ENCODE data around the gene ATXN10. TPM values are rescaled to one million over a fixed set of nuclear protein-coding genes. Genes with fewer than 3 reads are reported as not detected.

ATXN10 gene
- total and polyA plus RNA-seq, 11 donors, result 55.0 to 192 (median 149) TPM

- intact Hi-C loops (cut with DNase I), result no loop called here
- WGBS, 4 donors, result 79 to 83% (median 81%) methylated on average over 4 of the region's 4 CpGs
- H3K36me3 ChIP-seq, result peaks cover 0 to 92% (median 54%) of the 10 kb centered on the region in 9 donors
- H3K9me3 ChIP-seq, result no peaks in the 10 kb centered on the region
- no peak for ATAC-seq
- H3K4me1 ChIP-seq, result peaks cover 0 to 13% (median 5%) of the 10 kb centered on the region in 12 donors
- no peak for TF ChIP-seq CTCF (IDR thresholded peaks at IDR 0.05)
- no peak for TF ChIP-seq POLR2A (IDR thresholded peaks at IDR 0.05)
- no peak overlapping the region for H3K27ac ChIP-seq
- no peak for DNase-seq
- H3K27me3 ChIP-seq, result no peaks in the 10 kb centered on the region
- no peak overlapping the region for H3K4me3 ChIP-seq
Measured at GRCh38 chr22:45693835-45694234, 22.2 kb downstream of the ATXN10 start.

- H3K27ac ChIP-seq, result no peak overlapping the region
- no peaks in the 10 kb centered on the region for H3K27me3 ChIP-seq
- intact Hi-C loops (cut with DNase I), result no loop called here
- ATAC-seq (no peak), DNase-seq (no peak)
- TF ChIP-seq CTCF (IDR thresholded peaks at IDR 0.05) (no peak), POLR2A (IDR thresholded peaks at IDR 0.05) (no peak)
- no peaks in the 10 kb centered on the region for H3K9me3 ChIP-seq
- H3K4me3 ChIP-seq, result no peak overlapping the region
- H3K36me3 ChIP-seq, result peaks cover 0 to 99% (median 49%) of the 10 kb centered on the region in 9 donors
- 87 to 88% (median 87%) methylated on average over 6 of the region's 6 CpGs for WGBS, 4 donors
- no peaks in the 10 kb centered on the region for H3K4me1 ChIP-seq
Measured at GRCh38 chr22:45696227-45696626, 24.6 kb downstream of the ATXN10 start.

GRCh38 chr22:45698094-45698493, 26.5 kb downstream of the ATXN10 start:
- Histone ChIP-seq H3K36me3 (peaks cover 0 to 99% (median 51%) of the 10 kb centered on the region in 9 donors), H3K4me1 (peaks cover 0 to 3% (median 0%) of the 10 kb centered on the region in 12 donors), H3K27ac (no peak overlapping the region), H3K9me3 (no peaks in the 10 kb centered on the region), H3K27me3 (no peaks in the 10 kb centered on the region), H3K4me3 (no peak overlapping the region)
- DNase-seq, result no peak
- WGBS, 4 donors, result 91 to 95% (median 94%) methylated on average over 4 of the region's 4 CpGs
- TF ChIP-seq POLR2A (IDR thresholded peaks at IDR 0.05) (no peak), CTCF (IDR thresholded peaks at IDR 0.05) (no peak)
- intact Hi-C loops (cut with DNase I), result no loop called here
- ATAC-seq, result no peak

- ATAC-seq (no peak), DNase-seq (no peak)
- Histone ChIP-seq H3K36me3 (peaks cover 0 to 87% (median 47%) of the 10 kb centered on the region in 9 donors), H3K27ac (no peak overlapping the region), H3K4me1 (peaks cover 0 to 4% (median 3%) of the 10 kb centered on the region in 12 donors), H3K4me3 (no peak overlapping the region), H3K9me3 (no peaks in the 10 kb centered on the region), H3K27me3 (no peaks in the 10 kb centered on the region)
- 92 to 97% (median 94%) methylated on average over 3 of the region's 3 CpGs for WGBS, 4 donors
- TF ChIP-seq POLR2A (IDR thresholded peaks at IDR 0.05), result no peak
- no peak for TF ChIP-seq CTCF (IDR thresholded peaks at IDR 0.05)
- intact Hi-C loops (cut with DNase I), result no loop called here
Measured at GRCh38 chr22:45702981-45703380, 31.3 kb downstream of the ATXN10 start.
